Dedifferentiated amniotic fluid mesenchymal stem cell (primary cell): ENCODE data around the gene ZNF862.
A peak's percentile ranks its signal among the peaks of the same experiment; 100 is the strongest.

Experiments used
- DNase-seq: peaks from one replicate; pipeline ENCODE4 v3.0.0-alpha.2; 2016; ENCODE audit errors: extremely low spot score

Gene ZNF862

GRCh38 chr7:149845257-149845980 is 7.2 kb downstream of the ZNF862 start:
- DNase-seq: no peak

DNA sequence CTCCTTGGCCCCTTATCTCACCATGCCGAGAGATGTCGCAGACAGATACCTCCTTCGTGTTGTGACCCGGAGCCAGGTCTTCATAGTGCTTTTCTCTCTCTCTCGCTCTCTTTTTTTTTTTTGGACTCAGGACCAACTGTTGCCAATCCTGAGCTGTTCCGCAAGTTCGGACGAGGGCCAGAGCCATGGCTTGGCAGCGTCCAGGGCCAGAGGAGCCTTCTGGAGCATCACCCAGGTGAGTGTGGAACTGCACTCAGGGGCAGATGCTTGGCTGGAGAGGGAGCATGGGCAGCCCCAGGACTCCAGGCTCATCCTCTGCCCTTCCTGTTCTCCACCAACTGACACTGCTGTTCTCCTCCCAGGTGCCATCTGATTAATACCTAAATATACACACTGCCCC is 7.8 kb downstream of the ZNF862 start:
- DNase-seq: no peak

DNA sequence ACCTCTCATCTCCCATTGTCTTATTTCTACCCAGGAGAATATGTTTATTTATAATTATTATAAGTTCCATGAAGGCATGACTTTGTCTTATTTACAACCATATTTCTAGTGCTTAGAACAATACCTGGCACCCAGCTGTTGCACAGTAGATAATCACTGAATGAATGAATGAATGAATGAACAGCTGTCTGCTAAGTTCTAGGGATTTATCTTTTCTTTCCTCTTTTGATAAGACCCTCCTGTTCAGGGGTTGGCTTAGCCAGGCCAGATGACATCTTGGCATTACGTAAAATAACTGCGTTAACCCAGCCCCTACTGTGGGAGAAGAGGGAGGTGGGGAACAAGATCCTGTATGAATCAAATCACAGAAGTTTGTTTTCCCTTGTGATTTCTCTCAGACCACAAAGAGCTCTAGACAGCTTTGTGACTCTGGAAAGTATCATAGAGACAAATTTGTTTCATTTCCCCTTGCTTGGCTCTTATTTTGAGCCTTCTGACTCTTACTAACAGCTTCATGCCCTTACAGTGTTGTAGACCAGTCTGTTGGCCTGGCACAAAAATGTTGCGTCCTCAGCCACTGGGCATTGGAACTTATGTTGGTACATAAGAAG is 8.4 kb downstream of the ZNF862 start:
- DNase-seq: no peak

- no peak for DNase-seq
Observed at GRCh38 chr7:149849174-149849573, 11.0 kb downstream of the ZNF862 start.

DNA sequence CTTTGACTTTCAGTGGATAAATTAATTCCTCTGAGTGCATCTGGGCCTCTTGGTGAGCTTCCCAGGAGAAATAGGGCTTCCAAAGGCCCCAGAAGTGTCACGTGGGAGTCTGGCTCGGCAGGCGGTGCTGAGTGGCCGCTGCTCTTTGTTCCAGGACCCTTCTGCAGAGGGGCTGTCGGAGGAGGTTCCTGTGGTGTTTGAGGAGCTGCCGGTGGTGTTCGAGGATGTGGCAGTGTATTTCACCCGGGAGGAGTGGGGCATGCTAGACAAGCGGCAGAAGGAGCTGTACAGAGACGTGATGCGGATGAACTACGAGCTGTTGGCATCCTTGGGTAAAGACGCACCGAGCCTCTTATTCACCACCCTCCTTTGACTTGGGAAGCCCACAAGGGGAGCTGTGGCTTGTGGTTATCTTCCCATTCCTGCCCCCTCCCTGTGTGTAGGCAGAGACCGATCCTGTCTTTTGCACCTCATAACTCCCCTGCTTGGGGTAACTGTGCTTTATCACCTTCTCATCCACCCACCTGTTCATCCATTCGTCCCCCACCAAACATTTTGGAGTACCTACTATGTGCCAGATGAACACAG is 11.9 kb downstream of the ZNF862 start:
- no peak for DNase-seq

GRCh38 chr7:149850716-149851115 is 12.5 kb downstream of the ZNF862 start:
- no peak for DNase-seq

GRCh38 chr7:149851449-149851848 is 13.3 kb downstream of the ZNF862 start:
- no peak for DNase-seq

DNA sequence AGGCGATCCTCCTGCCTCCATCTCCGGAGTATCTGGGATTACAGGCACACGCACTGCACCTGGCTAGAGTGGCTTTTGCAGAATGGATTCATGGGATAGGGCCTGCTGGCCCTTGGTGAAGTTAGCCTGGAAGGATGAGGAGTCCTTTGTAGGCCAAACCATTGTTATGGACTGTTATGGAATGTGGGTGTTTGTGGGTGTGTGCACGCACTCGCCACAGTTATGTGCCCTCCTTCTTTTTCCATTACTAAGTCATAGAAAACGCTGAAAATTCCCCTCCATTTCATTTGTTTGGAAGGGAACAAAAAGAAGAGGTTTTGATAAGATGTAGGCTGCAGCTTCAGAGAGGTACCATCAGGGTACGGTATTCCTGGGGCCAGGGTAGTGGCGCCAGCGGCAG is 15.0 kb downstream of the ZNF862 start:
- DNase-seq: no peak

DNA sequence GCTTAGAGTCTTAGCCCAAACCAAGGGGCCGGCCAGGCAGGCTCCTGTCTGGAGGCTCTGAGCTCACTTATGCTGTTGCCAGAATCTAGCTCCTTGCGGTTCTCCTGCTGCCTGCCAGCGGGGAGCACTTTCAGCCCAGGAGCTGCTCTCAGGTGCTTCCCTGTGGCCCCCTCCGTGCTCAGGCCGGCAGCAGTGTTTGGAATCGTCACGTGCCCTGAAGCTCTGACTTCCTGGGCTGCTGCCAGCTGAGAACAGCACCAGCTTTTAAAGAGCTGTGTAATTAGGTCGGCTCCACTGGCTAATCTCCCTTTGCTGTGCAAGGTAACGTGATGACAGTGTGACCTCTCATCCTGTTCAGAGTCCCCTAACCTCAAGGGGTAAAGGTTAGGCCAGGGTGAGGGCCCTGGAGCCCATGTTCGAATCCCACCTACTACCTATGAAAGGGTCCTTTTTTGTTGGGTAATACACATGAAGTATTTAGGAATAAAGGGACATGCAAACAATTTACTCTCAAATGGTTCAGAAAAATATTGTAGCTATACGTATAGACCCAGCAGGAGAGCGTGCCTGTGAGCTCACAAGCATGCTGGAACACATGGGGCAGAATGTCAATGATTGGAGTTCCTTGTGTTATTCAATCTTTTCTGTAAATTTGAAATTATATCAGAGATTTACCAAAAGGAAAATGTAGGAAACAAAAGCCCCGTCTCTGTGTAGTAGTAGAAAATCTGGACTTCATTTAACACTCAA is 16.6 kb downstream of the ZNF862 start:
- no peak for DNase-seq

DNA sequence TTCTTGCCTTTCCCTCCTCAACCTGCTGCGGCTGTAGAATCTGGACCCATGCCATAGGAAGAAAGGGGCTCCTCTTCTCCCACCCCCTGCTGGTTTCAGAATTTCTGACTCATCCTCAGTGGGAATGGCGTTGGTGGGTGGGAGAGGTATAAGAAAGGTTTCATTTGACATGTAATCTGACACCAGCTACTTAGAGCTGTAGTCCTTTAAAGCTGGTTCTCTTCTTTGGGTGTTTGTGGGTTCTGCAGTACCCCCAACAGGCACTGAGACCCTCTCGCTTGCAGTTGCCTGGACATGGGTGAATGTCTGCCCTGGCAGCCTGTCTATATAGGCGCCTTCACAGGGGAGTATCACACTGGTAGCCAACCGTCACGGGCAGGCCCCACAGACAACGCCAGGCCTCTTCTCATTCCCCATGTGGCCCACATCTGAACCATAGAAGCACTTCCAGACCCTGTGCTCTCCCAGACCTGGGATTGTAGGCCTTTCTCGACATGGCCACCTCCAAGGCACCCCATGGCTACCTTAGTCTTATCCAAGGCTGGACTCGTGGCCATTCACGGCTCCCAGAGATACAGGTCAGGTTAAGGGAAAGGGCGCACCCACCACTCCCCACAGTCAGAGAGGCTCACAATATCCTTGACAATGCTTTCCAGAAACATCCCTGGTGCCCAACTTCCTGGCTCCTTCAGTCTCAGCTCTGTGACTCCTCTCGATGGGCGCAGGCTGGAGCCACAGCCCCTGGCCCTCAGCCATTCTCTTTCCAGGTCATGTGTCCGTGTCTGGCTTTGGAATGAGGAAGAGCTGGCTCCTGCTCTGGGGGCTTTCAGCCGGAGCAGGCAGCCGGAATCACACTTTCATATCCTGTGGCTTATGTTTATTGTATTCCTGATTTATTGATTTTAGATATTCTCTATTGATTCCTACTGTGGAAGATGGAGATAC is 17.5 kb downstream of the ZNF862 start:
- peak; percentile 35 for DNase-seq

DNA sequence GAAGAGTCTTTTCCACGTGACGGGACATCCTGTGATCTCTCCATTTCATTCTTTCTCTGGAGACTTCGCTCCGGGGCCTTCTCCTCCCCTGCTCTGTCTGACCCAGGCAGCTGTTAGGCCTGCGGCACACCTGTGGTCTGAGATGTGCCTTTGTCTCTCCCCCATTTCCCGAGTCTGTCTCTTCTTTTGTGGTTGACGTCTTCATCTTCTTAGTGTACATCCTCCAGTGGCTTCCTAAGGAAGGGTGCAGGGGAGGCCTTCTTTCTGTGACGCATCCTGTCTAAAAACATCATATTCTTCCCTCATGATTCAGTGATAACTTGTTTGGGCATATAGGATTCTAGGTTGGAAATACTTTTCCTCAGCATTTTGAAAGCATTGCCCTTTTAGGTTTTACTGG is 18.4 kb downstream of the ZNF862 start:
- no peak for DNase-seq

DNA sequence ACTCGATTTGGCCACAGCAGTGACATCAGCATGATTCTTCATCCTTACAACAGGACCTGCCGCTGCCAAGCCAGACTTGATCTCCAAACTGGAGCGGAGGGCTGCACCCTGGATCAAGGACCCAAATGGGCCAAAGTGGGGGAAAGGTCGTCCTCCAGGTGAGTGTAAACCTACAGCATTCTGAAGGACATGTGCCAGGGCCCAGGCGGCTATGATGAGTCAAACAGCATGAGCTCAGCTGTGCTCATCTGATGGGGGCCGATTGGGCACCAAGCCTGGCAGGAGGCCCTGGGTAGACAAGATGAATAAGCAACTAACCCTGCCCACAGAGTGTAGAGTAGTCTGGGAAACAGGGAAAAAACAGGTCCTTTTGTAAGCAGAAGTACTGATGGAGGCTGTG is 21.2 kb downstream of the ZNF862 start:
- DNase-seq: no peak

GRCh38 chr7:149859876-149860275 is 21.7 kb downstream of the ZNF862 start:
- DNase-seq: no peak

- no peak for DNase-seq
Observed at GRCh38 chr7:149860821-149861727, 22.9 kb downstream of the ZNF862 start.

GRCh38 chr7:149861728-149862045 is 23.5 kb downstream of the ZNF862 start:
- no peak for DNase-seq

GRCh38 chr7:149862156-149862555 is 24.0 kb downstream of the ZNF862 start:
- no peak for DNase-seq

DNA sequence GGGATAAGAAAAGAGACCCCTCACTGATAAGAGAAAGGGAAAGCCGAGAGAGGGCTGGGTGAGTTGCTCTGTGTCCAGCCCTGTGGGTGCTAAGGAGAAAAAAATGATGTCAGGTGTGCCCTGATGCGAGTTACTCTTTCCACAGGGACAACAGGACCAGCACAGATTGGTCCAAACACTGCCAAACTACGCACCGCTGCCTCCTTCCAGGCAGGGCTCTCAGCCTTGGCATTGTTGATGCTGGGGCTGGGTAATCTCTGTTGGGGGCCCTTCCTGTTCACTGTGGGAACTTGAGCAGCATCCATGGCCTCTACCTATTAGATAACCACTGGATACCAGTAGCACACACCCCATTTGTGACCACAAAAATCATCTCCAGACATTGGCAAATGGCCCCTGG is 25.3 kb downstream of the ZNF862 start:
- no peak for DNase-seq

DNA sequence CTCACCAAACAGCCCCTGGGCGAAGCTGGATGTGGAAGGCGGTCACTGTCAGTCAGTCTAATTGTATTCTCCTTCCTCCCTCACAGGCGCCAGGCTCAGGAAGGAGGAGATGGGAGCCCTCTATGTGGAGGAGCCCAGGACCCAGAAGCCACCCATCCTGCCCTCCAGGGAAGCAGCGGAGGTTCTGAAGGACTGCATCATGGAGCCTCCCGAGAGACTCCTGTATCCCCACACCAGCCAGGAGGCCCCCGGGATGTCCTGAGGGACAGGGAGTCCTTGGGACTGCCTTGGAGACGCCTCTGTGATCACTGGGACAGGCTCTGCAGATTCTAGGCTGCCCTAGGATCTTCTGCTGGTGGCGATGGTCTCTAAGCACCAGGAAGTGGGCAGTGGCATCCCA is 25.8 kb downstream of the ZNF862 start:
- no peak for DNase-seq

DNA sequence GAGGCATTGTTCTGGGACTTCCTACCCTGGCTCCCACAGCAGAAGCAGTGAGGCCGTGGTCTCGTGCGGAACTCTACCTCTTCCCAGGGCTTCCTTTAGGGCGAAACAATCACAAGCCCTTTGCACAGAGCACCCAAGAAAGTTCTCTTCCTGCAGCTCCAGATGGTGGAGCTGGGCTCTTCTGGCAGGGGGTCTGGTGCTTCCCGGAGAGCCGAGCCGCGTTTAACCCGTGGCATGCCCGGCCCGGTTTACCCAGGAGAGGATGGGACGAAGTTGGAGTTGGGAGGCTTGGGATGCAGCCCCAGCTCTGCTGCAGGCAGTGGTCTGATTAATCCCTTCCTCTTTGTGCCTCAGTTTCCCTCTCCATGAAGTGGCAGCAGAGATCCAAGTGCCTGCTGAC is 26.6 kb downstream of the ZNF862 start:
- DNase-seq: no peak

- no peak for DNase-seq
Observed at GRCh38 chr7:149865437-149865836, 27.3 kb downstream of the ZNF862 start.
